MM.1S (cell line): ENCODE data around the gene TTC7B.

Experiments
- EZH2 ChIP-seq: fragments of 300-600 bp; sonication (generic); optimal IDR thresholded peaks from 2 replicates; pipeline ENCODE3; 2017; ENCODE audit warnings: low read depth, mild to moderate bottlenecking, antibody characterized with exemption, low read length, mixed read lengths
- TF ChIP-seq, protein P1 (sequence below): fragments of 300-600 bp; sonication (generic); IDR thresholded peaks from 2 replicates; pipeline ENCODE4 v1.5.1; 2016; ENCODE audit warnings: antibody characterized with exemption, low read length, mixed read lengths

DNA sequence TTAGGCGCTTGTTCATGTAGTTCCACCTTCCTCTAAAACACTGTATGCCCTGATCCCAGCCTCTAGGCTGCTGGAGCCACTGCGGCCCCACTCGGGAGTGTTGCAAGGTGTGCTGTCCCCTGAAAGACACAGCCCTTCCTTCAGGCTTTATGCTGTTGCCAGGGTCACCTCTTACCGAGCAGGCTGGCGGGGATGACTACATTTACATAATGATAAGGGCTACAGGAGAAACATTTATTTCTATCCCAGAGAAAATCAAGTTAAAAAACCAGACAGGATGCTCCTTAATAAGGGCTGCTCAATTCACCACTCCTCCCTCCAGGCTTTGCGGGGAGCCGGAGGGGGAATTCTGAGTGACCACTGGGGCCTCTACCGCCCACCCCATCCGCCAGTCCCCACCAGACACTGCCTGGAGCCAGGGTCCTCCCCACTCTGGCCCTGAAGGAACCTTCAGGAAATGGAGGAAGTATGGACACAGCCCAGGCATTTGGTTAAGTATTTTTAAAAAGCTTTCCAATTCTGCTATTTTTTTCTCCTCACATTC lies 200.6 kb downstream of the TTC7B start:
- TF ChIP-seq, protein P1, sequence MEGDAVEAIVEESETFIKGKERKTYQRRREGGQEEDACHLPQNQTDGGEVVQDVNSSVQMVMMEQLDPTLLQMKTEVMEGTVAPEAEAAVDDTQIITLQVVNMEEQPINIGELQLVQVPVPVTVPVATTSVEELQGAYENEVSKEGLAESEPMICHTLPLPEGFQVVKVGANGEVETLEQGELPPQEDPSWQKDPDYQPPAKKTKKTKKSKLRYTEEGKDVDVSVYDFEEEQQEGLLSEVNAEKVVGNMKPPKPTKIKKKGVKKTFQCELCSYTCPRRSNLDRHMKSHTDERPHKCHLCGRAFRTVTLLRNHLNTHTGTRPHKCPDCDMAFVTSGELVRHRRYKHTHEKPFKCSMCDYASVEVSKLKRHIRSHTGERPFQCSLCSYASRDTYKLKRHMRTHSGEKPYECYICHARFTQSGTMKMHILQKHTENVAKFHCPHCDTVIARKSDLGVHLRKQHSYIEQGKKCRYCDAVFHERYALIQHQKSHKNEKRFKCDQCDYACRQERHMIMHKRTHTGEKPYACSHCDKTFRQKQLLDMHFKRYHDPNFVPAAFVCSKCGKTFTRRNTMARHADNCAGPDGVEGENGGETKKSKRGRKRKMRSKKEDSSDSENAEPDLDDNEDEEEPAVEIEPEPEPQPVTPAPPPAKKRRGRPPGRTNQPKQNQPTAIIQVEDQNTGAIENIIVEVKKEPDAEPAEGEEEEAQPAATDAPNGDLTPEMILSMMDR: no peak
- TF ChIP-seq EZH2: no peak
